Body of pancreas (tissue), 4 donors: Measurements from ENCODE around the gene SNTG2. TPM values are rescaled to one million over a fixed set of nuclear protein-coding genes. Genes with fewer than 3 reads are reported as not detected.

Experiments
- ATAC-seq: fragments of 150-250 bp; one replicate; pipeline ENCODE4 v1.9.1; 2016
- DNase-seq, 4 donors: peaks; one replicate each; pipeline ENCODE4 v3.0.0-alpha.2; 2019
- H3K27ac ChIP-seq, 4 donors: fragments of 200-600 bp; sonication (generic); 1 replicate in 3 of 4; 2 replicates in 1 of 4; pipeline versions ENCODE4 v1.5.1 to v1.6.1; 2016 to 2019; ENCODE audit warnings: mild to moderate bottlenecking in 1 of 4, mixed read lengths in 1 of 4, moderate library complexity in 1 of 4
- H3K27me3 ChIP-seq, 2 donors: fragments of 200-600 bp; sonication (generic); one replicate each; pipeline ENCODE4 v1.6.0; 2016; ENCODE audit warnings: mild to moderate bottlenecking in 1 of 2
- H3K36me3 ChIP-seq, 2 donors: fragments of 200-600 bp; sonication (generic); replicated peaks in 1 of 2; 2 replicates each; pipeline ENCODE4 v1.5.1; 2016; ENCODE audit warnings: low read depth in 2 of 2; ENCODE audit not compliant: insufficient read depth in 1 of 2
- H3K4me1 ChIP-seq: fragments of 200-600 bp; sonication (generic); one replicate; pipeline ENCODE4 v1.6.0; 2016
- H3K4me3 ChIP-seq, 2 donors: fragments of 200-600 bp; sonication (generic); 1 replicate in 1 of 2; 2 replicates in 1 of 2; pipeline ENCODE4 v1.5.1; 2016 to 2019
- H3K9me3 ChIP-seq, 3 donors: fragments of 200-600 bp; sonication (generic); 1 replicate in 2 of 3; 2 replicates in 1 of 3; pipeline ENCODE4 v1.5.1; 2016
- CTCF ChIP-seq, 7 experiments: fragments of 450-650 bp in 4 of 7; fragments of 200-600 bp in 3 of 7; sonication (generic) in 3 of 7; IDR thresholded peaks; one replicate each; pipeline ENCODE4 v1.5.1; 2016 to 2019; ENCODE audit warnings: antibody characterized with exemption in 7 of 7
- POLR2A ChIP-seq, 3 donors: fragments of 450-650 bp; IDR thresholded peaks; one replicate each; pipeline ENCODE4 v1.6.1; 2016; ENCODE audit warnings: antibody characterized with exemption in 3 of 3, mild to moderate bottlenecking in 2 of 3
- WGBS, 2 donors: methylation state at CpG; one replicate each; pipeline ENCODE4 v1.1.5; 2017; 5-methylcytosine and 5-hydroxymethylcytosine counted together
- intact Hi-C: fragments of 100-400 bp; cut with DNase I; formaldehyde crosslinking; loops from one replicate; pipeline ENCODE4 v1.15.1; 2023
- total RNA-seq, 2 donors: library from RNA; depleted of rRNA; stranded (reverse); fragments of >200 nt; gene quantifications; one replicate each; pipeline ENCODE4 v1.1.0, GENCODE V29; 2016

Gene SNTG2
- total RNA-seq, 2 donors from 2014 or later, result 11.9 to 18.7 TPM

DNA sequence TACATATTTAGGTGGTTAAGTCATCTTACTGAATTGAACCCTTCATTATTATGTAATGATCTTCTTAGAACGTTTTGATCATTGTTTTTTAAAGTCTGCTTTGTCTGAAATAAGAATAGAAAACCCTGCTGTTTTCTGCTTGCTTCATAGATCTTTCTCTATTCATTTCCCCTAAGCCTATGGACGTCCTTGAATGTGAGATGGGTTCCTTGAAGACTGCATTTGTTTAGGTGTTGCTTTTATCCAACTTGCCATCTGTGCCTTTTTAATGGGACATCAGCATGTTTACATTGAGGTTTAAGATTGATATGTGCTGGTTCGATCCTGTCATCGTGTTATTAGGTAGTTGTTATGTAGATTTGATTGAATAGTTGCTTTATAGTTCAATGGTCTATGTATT is 95.4 kb downstream of the SNTG2 start:
- Histone ChIP-seq H3K4me1 (no peaks in the 10 kb centered on the region), H3K4me3 (no peak overlapping the region), H3K27ac (no peak overlapping the region), H3K36me3 (no peaks in the 10 kb centered on the region), H3K9me3 (peaks cover 0 to 3% (median 0%) of the 10 kb centered on the region in 3 donors), H3K27me3 (no peaks in the 10 kb centered on the region)
- DNase-seq, result no peak
- WGBS, 2 donors, result 54 to 70% methylated on average over 4 of the region's 4 CpGs
- intact Hi-C loops, result no loop called here
- ATAC-seq, result no peak
- no peak for TF ChIP-seq CTCF (IDR thresholded peaks at IDR 0.05)
- no peak for TF ChIP-seq POLR2A (IDR thresholded peaks at IDR 0.05)

- TF ChIP-seq POLR2A (IDR thresholded peaks at IDR 0.05) (no peak), CTCF (IDR thresholded peaks at IDR 0.05) (peak in 2 of 7 experiments; percentile 8)
- Histone ChIP-seq H3K27ac (no peak overlapping the region), H3K4me3 (no peak overlapping the region), H3K9me3 (peaks cover 0 to 3% (median 0%) of the 10 kb centered on the region in 3 donors), H3K36me3 (no peaks in the 10 kb centered on the region), H3K4me1 (no peaks in the 10 kb centered on the region), H3K27me3 (no peaks in the 10 kb centered on the region)
- WGBS, 2 donors, result 0% methylated on average over 1 of the region's 1 CpG
- no peak for DNase-seq
- no peak for ATAC-seq
- intact Hi-C loops, result no loop called here
Observed at GRCh38 chr2:1047485-1047884, 96.8 kb downstream of the SNTG2 start.

- Histone ChIP-seq H3K36me3 (no peaks in the 10 kb centered on the region), H3K4me1 (no peaks in the 10 kb centered on the region), H3K27ac (no peak overlapping the region), H3K4me3 (no peak overlapping the region), H3K9me3 (peaks cover 0 to 3% (median 0%) of the 10 kb centered on the region in 3 donors), H3K27me3 (no peaks in the 10 kb centered on the region)
- no peak for ATAC-seq
- no peak for TF ChIP-seq CTCF (IDR thresholded peaks at IDR 0.05)
- no peak for TF ChIP-seq POLR2A (IDR thresholded peaks at IDR 0.05)
- WGBS, 2 donors, result 60 to 66% methylated on average over 2 of the region's 2 CpGs
- no peak for DNase-seq
- intact Hi-C loops, result no loop called here
Observed at GRCh38 chr2:1049691-1050090, 99.0 kb downstream of the SNTG2 start.

- no peaks in the 10 kb centered on the region for H3K4me1 ChIP-seq
- no peaks in the 10 kb centered on the region for H3K36me3 ChIP-seq
- no peak overlapping the region for H3K27ac ChIP-seq
- WGBS, 2 donors, result 41 to 63% methylated on average over 3 of the region's 3 CpGs
- intact Hi-C loops, result no loop called here
- no peak for TF ChIP-seq POLR2A (IDR thresholded peaks at IDR 0.05)
- peak in 3 of 7 experiments; percentile 6 to 12 (median 9) for TF ChIP-seq CTCF (IDR thresholded peaks at IDR 0.05)
- H3K27me3 ChIP-seq, result no peaks in the 10 kb centered on the region
- ATAC-seq (no peak), DNase-seq (no peak)
- H3K4me3 ChIP-seq, result no peak overlapping the region
- peaks cover 0 to 3% (median 0%) of the 10 kb centered on the region in 3 donors for H3K9me3 ChIP-seq
Observed at GRCh38 chr2:1051075-1051474, 100.4 kb downstream of the SNTG2 start.

DNA sequence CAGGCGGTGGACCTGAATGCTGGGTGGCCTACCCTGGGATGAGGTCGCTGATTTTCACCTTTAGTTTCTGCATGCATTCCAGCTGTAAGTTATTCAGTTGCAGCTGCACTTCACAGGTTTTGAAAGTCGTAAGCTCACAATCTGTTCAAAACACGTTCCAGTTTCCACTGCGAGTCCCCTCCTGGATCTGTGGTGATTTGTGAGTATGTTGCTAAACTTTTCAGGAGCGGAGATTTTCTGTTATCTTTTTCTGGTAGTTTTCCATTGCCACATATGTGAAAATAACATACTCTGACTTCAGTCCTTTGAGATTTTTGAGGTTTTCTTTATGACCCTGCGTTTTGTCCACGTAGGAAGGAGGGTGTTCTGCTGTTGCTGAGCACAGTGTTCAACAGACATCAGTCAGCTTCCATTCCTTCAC is 102.1 kb downstream of the SNTG2 start:
- Histone ChIP-seq H3K36me3 (no peaks in the 10 kb centered on the region), H3K4me1 (no peaks in the 10 kb centered on the region), H3K9me3 (no peaks in the 10 kb centered on the region), H3K4me3 (no peak overlapping the region), H3K27me3 (no peaks in the 10 kb centered on the region), H3K27ac (no peak overlapping the region)
- ATAC-seq (no peak), DNase-seq (no peak)
- WGBS, 2 donors, result 67 to 80% methylated on average over 8 of the region's 8 CpGs
- no peak for TF ChIP-seq POLR2A (IDR thresholded peaks at IDR 0.05)
- TF ChIP-seq CTCF (IDR thresholded peaks at IDR 0.05), result no peak
- intact Hi-C loops, result no loop called here
